OCI-LY3 (cell line): ENCODE data around the gene UNC45A.

Experiments
- CTCF ChIP-seq: fragments of 200-600, 300-600 bp; sonication (generic); IDR thresholded peaks from 2 replicates; pipeline ENCODE4 v1.5.1; 2014; ENCODE audit warnings: antibody characterized with exemption, low read length, low read depth
- EZH2phosphoT487 ChIP-seq: fragments of 200-600 bp; shearing (Covaris generic); IDR thresholded peaks from 2 replicates; pipeline ENCODE4 v1.6.1; 2018; ENCODE audit warnings: antibody characterized with exemption, mixed run types, low read depth

- TF ChIP-seq CTCF, result no peak
- no peak for TF ChIP-seq EZH2phosphoT487
Observed at GRCh38 chr15:90912770-90913075, 22.4 kb upstream of the UNC45A start.
